ENCODE measurements around the gene ACADSB. TPM values are rescaled to one million over a fixed set of nuclear protein-coding genes. Genes with fewer than 3 reads are reported as not detected.
A peak's percentile ranks its signal among the peaks of the same experiment; 100 is the strongest.

The ACADSB gene
- total RNA-seq (10 to 100 TPM; 25.3 to 33.8 (median 33.0) TPM), total RNA-seq (7.5 to 72.5 (median 38.6) reads per million in 29 experiments)
- total RNA-seq (2013) = 17.9 TPM

GRCh38 chr10:123008355-123009104 lies at the start of gene ACADSB, which contains the start of gene IKZF5:
TSS of gene ACADSB (plus strand) at chr10:123009006. CDS start at chr10:123009030, 24 bp downstream.
TSS of gene IKZF5 (minus strand) at chr10:123008795. CDS start at chr10:122998625, 10,170 bp downstream.
- Histone ChIP-seq H3K4me3 (ENCODE audit: control insufficient read depth in 1 of 2, extremely low read depth in 1 of 2, low read length in 1 of 2) (peak within 1 kb of the TSS; percentile 77 to 89), H3K4me1 (ENCODE audit: control insufficient read depth in 1 of 2, extremely low read depth in 1 of 2, insufficient read depth in 2 of 2, low read length in 2 of 2) (peaks cover 17 to 19% of the 10 kb centered on the region in 2 experiments), H3K27ac (ENCODE audit: low read length) (peak within 1 kb of the TSS; percentile 95), H3K9me3 (no peaks in the 10 kb centered on the region), H3K36me3 (ENCODE audit: control insufficient read depth in 2 of 2, extremely low read depth in 1 of 2, insufficient read depth in 1 of 2, low read length in 1 of 2) (peaks cover 0 to 4% of the 10 kb centered on the region in 2 donors), H3K27me3 (replicated peaks in 1 of 2; ENCODE audit: control insufficient read depth in 2 of 2, extremely low read depth in 1 of 2, insufficient read depth in 2 of 2, low read length in 1 of 2) (no peaks in the 10 kb centered on the region)
- ChIA-PET CTCF (interaction anchor here in 1 of 2 donors (0.7 to 2.4 kb wide), 3 partner anchors 14 to 278 kb away, joined by 3 to 18 read pairs (median 6); partner anchors contain the start of gene PSTK), POLR2A (interaction anchor here (0.6 to 1.4 kb wide), 5 partner anchors 9 to 634 kb away, joined by 3 to 10 read pairs (median 4); no protein-coding TSS in a partner anchor)
- DNase-seq (peak; percentile 88 to 98 (median 96)), ATAC-seq (replicated peaks in 1 of 4) (peak; percentile 87 to 93 (median 89))
- under 1% methylated on average over 62 of the region's 68 CpGs for WGBS (ENCODE audit: insufficient coverage)
- Mint-ChIP-seq H3K27me3 (no peaks in the 10 kb centered on the region), H3K27ac (peak within 1 kb of the TSS; percentile 99), H3K4me1 (peaks cover 62 to 67% (median 63%) of the 10 kb centered on the region in 3 donors), H3K4me3 (peak within 1 kb of the TSS; percentile 94 to 99 (median 99)), H3K9me3 (no peaks in the 10 kb centered on the region), H3K36me3 (peaks cover 12% of the 10 kb centered on the region)

GRCh38 chr10:122962405-122962804 lies 46.4 kb upstream of the ACADSB start:
- POLR2A ChIA-PET = interaction anchor here in 1 of 2 donors (0.5 kb wide), 1 partner anchor 11 kb away, joined by 5 read pairs; no protein-coding TSS in a partner anchor
- Histone ChIP-seq H3K4me3 (ENCODE audit: control insufficient read depth in 1 of 2, extremely low read depth in 1 of 2, low read length in 1 of 2) (no peak overlapping the region), H3K27me3 (replicated peaks in 1 of 2; ENCODE audit: control insufficient read depth in 2 of 2, extremely low read depth in 1 of 2, insufficient read depth in 2 of 2, low read length in 1 of 2) (peaks cover 5 to 15% of the 10 kb centered on the region in 2 experiments), H3K9me3 (no peaks in the 10 kb centered on the region), H3K36me3 (ENCODE audit: control insufficient read depth in 2 of 2, extremely low read depth in 1 of 2, insufficient read depth in 1 of 2, low read length in 1 of 2) (no peaks in the 10 kb centered on the region), H3K27ac (ENCODE audit: low read length) (no peak overlapping the region), H3K4me1 (ENCODE audit: control insufficient read depth in 1 of 2, extremely low read depth in 1 of 2, insufficient read depth in 2 of 2, low read length in 2 of 2) (no peaks in the 10 kb centered on the region)
- no peak overlapping the region for H3K27ac Mint-ChIP-seq
- H3K4me1 Mint-ChIP-seq = no peaks in the 10 kb centered on the region
- 54% methylated on average over 3 of the region's 3 CpGs for WGBS (ENCODE audit: insufficient coverage)
- peaks cover 20% of the 10 kb centered on the region for H3K36me3 Mint-ChIP-seq
- H3K9me3 Mint-ChIP-seq = peaks cover 15 to 19% (median 15%) of the 10 kb centered on the region in 3 donors
- no peak overlapping the region for H3K4me3 Mint-ChIP-seq
- ATAC-seq (replicated peaks in 1 of 4) = no peak
- DNase-seq = no peak
- CTCF ChIA-PET = interaction anchor here in 1 of 2 donors (0.6 kb wide), 1 partner anchor 48 kb away, joined by 3 read pairs; no protein-coding TSS in a partner anchor
- H3K27me3 Mint-ChIP-seq = peaks cover 15 to 22% of the 10 kb centered on the region in 2 donors

GRCh38 chr10:122966879-122967278 lies 41.9 kb upstream of the ACADSB start:
- Histone ChIP-seq H3K27ac (ENCODE audit: low read length) (no peak overlapping the region), H3K4me3 (ENCODE audit: control insufficient read depth in 1 of 2, extremely low read depth in 1 of 2, low read length in 1 of 2) (no peak overlapping the region), H3K36me3 (ENCODE audit: control insufficient read depth in 2 of 2, extremely low read depth in 1 of 2, insufficient read depth in 1 of 2, low read length in 1 of 2) (no peaks in the 10 kb centered on the region), H3K4me1 (ENCODE audit: control insufficient read depth in 1 of 2, extremely low read depth in 1 of 2, insufficient read depth in 2 of 2, low read length in 2 of 2) (no peaks in the 10 kb centered on the region), H3K27me3 (replicated peaks in 1 of 2; ENCODE audit: control insufficient read depth in 2 of 2, extremely low read depth in 1 of 2, insufficient read depth in 2 of 2, low read length in 1 of 2) (peaks cover 0 to 15% of the 10 kb centered on the region in 2 experiments), H3K9me3 (no peaks in the 10 kb centered on the region)
- Mint-ChIP-seq H3K27ac (no peak overlapping the region), H3K4me3 (no peak overlapping the region), H3K27me3 (peaks cover 17 to 26% of the 10 kb centered on the region in 2 donors), H3K4me1 (no peaks in the 10 kb centered on the region), H3K36me3 (peaks cover 22% of the 10 kb centered on the region), H3K9me3 (peaks cover 28 to 30% (median 28%) of the 10 kb centered on the region in 3 donors)
- POLR2A ChIA-PET = no interaction called here
- CTCF ChIA-PET = no interaction called here
- DNase-seq (no peak), ATAC-seq (replicated peaks in 1 of 4) (no peak)

- POLR2A ChIA-PET = no interaction called here
- CTCF ChIA-PET = no interaction called here
These were observed 40.1 kb upstream of the ACADSB start for GRCh38 chr10:122968698-122969097.

GRCh38 chr10:122974023-122974422 lies 34.8 kb upstream of the ACADSB start:
- H3K36me3 Mint-ChIP-seq = no peaks in the 10 kb centered on the region
- Histone ChIP-seq H3K9me3 (no peaks in the 10 kb centered on the region), H3K27ac (ENCODE audit: low read length) (no peak overlapping the region), H3K36me3 (ENCODE audit: control insufficient read depth in 2 of 2, extremely low read depth in 1 of 2, insufficient read depth in 1 of 2, low read length in 1 of 2) (no peaks in the 10 kb centered on the region), H3K4me3 (ENCODE audit: control insufficient read depth in 1 of 2, extremely low read depth in 1 of 2, low read length in 1 of 2) (no peak overlapping the region), H3K4me1 (ENCODE audit: control insufficient read depth in 1 of 2, extremely low read depth in 1 of 2, insufficient read depth in 2 of 2, low read length in 2 of 2) (no peaks in the 10 kb centered on the region), H3K27me3 (replicated peaks in 1 of 2; ENCODE audit: control insufficient read depth in 2 of 2, extremely low read depth in 1 of 2, insufficient read depth in 2 of 2, low read length in 1 of 2) (no peaks in the 10 kb centered on the region)
- ChIA-PET CTCF (no interaction called here), POLR2A (no interaction called here)
- H3K4me3 Mint-ChIP-seq = no peak overlapping the region
- H3K4me1 Mint-ChIP-seq = no peaks in the 10 kb centered on the region
- no peak overlapping the region for H3K27ac Mint-ChIP-seq
- peaks cover 0 to 3% of the 10 kb centered on the region in 2 donors for H3K27me3 Mint-ChIP-seq
- ATAC-seq (replicated peaks in 1 of 4) (no peak), DNase-seq (no peak)
- H3K9me3 Mint-ChIP-seq = peaks cover 0 to 5% (median 0%) of the 10 kb centered on the region in 3 donors
- 80% methylated on average over 3 of the region's 5 CpGs for WGBS (ENCODE audit: insufficient coverage)

More at GRCh38 chr10:122968698-122969097, 40.1 kb upstream of the ACADSB start:
- no peak overlapping the region for H3K27ac ChIP-seq (ENCODE audit: low read length)
- ATAC-seq (replicated peaks in 1 of 4) (no peak), DNase-seq (no peak)
- H3K4me3 Mint-ChIP-seq = no peak overlapping the region
- H3K27ac Mint-ChIP-seq = no peak overlapping the region
- H3K9me3 Mint-ChIP-seq = peaks cover 28 to 30% (median 28%) of the 10 kb centered on the region in 3 donors
- peaks cover 13 to 18% of the 10 kb centered on the region in 2 donors for H3K27me3 Mint-ChIP-seq
- peaks cover 0 to 12% of the 10 kb centered on the region in 2 experiments for H3K27me3 ChIP-seq (replicated peaks in 1 of 2; ENCODE audit: control insufficient read depth in 2 of 2, extremely low read depth in 1 of 2, insufficient read depth in 2 of 2, low read length in 1 of 2)
- WGBS (ENCODE audit: insufficient coverage) = no CpG with 5 or more reads among the region's 3 CpGs
- no peaks in the 10 kb centered on the region for H3K9me3 ChIP-seq
- H3K36me3 Mint-ChIP-seq = peaks cover 22% of the 10 kb centered on the region
- H3K4me1 ChIP-seq (ENCODE audit: control insufficient read depth in 1 of 2, extremely low read depth in 1 of 2, insufficient read depth in 2 of 2, low read length in 2 of 2) = no peaks in the 10 kb centered on the region
- no peaks in the 10 kb centered on the region for H3K4me1 Mint-ChIP-seq
- no peak overlapping the region for H3K4me3 ChIP-seq (ENCODE audit: control insufficient read depth in 1 of 2, extremely low read depth in 1 of 2, low read length in 1 of 2)
- H3K36me3 ChIP-seq (ENCODE audit: control insufficient read depth in 2 of 2, extremely low read depth in 1 of 2, insufficient read depth in 1 of 2, low read length in 1 of 2) = no peaks in the 10 kb centered on the region

GRCh38 chr10:122974543-122975064 lies 34.2 kb upstream of the ACADSB start:
- Histone ChIP-seq H3K27me3 (replicated peaks in 1 of 2; ENCODE audit: control insufficient read depth in 2 of 2, extremely low read depth in 1 of 2, insufficient read depth in 2 of 2, low read length in 1 of 2) (no peaks in the 10 kb centered on the region), H3K4me3 (ENCODE audit: control insufficient read depth in 1 of 2, extremely low read depth in 1 of 2, low read length in 1 of 2) (no peak overlapping the region), H3K9me3 (no peaks in the 10 kb centered on the region), H3K27ac (ENCODE audit: low read length) (no peak overlapping the region), H3K4me1 (ENCODE audit: control insufficient read depth in 1 of 2, extremely low read depth in 1 of 2, insufficient read depth in 2 of 2, low read length in 2 of 2) (peaks cover 0 to 3% of the 10 kb centered on the region in 2 experiments), H3K36me3 (ENCODE audit: control insufficient read depth in 2 of 2, extremely low read depth in 1 of 2, insufficient read depth in 1 of 2, low read length in 1 of 2) (no peaks in the 10 kb centered on the region)
- Mint-ChIP-seq H3K4me1 (no peaks in the 10 kb centered on the region), H3K4me3 (no peak overlapping the region), H3K9me3 (no peaks in the 10 kb centered on the region), H3K27ac (no peak overlapping the region), H3K36me3 (no peaks in the 10 kb centered on the region), H3K27me3 (peaks cover 0 to 3% of the 10 kb centered on the region in 2 donors)
- WGBS (ENCODE audit: insufficient coverage) = no CpG with 5 or more reads among the region's 3 CpGs
- POLR2A ChIA-PET = no interaction called here
- CTCF ChIA-PET = no interaction called here
- DNase-seq (no peak), ATAC-seq (replicated peaks in 1 of 4) (no peak)
